ENCODE results near the gene DPF3. TPM values are rescaled to one million over a fixed set of nuclear protein-coding genes. Genes with fewer than 3 reads are reported as not detected.
"Not testable (repeated sequence)": the region's sequence is repeated elsewhere in the genome, so short reads cannot be mapped to it uniquely, and the experiment has no call there.

DPF3 gene
- polyA plus RNA-seq, 2 donors, result 0.16 to 0.37 TPM

GRCh38 chr14:72753879-72754400, 140.0 kb downstream of the DPF3 start:
- no peak overlapping the region for H3K4me3 ChIP-seq (ENCODE audit: low read depth in 1 of 2, low read length in 2 of 2)
- no peaks in the 10 kb centered on the region for H3K27me3 ChIP-seq (ENCODE audit: control insufficient read depth in 1 of 2, insufficient read depth in 2 of 2, low read length in 2 of 2)
- no peaks in the 10 kb centered on the region for H3K4me1 ChIP-seq (ENCODE audit: control insufficient read depth in 2 of 2, insufficient read depth in 2 of 2, low read length in 1 of 2)
- 85 to 93% methylated on average over 6 of the region's 6 CpGs for WGBS, 2 donors
- no peaks in the 10 kb centered on the region for H3K36me3 ChIP-seq (ENCODE audit: control insufficient read depth in 2 of 2, insufficient read depth in 2 of 2, low read length in 1 of 2)
- no peak overlapping the region for H3K27ac ChIP-seq (ENCODE audit: low read depth in 2 of 2, low read length in 1 of 2)
- H3K9me3 ChIP-seq (ENCODE audit: control insufficient read depth in 2 of 2, insufficient read depth in 1 of 2, low read depth in 1 of 2, low read length in 1 of 2), result peaks cover 0 to 7% of the 10 kb centered on the region in 2 donors

- Histone ChIP-seq H3K27me3 (ENCODE audit: control insufficient read depth in 1 of 2, insufficient read depth in 2 of 2, low read length in 2 of 2) (no peaks in the 10 kb centered on the region), H3K36me3 (ENCODE audit: control insufficient read depth in 2 of 2, insufficient read depth in 2 of 2, low read length in 1 of 2) (no peaks in the 10 kb centered on the region), H3K9me3 (ENCODE audit: control insufficient read depth in 2 of 2, insufficient read depth in 1 of 2, low read depth in 1 of 2, low read length in 1 of 2) (peaks cover 0 to 3% of the 10 kb centered on the region in 2 donors), H3K27ac (ENCODE audit: low read depth in 2 of 2, low read length in 1 of 2) (no peak overlapping the region), H3K4me3 (ENCODE audit: low read depth in 1 of 2, low read length in 2 of 2) (no peak overlapping the region), H3K4me1 (ENCODE audit: control insufficient read depth in 2 of 2, insufficient read depth in 2 of 2, low read length in 1 of 2) (no peaks in the 10 kb centered on the region)
- 78 to 85% methylated on average over 8 of the region's 8 CpGs for WGBS, 2 donors
Measured at GRCh38 chr14:72753044-72753710, 140.7 kb downstream of the DPF3 start.

- Histone ChIP-seq H3K27ac (ENCODE audit: low read depth in 2 of 2, low read length in 1 of 2) (no peak overlapping the region), H3K36me3 (ENCODE audit: control insufficient read depth in 2 of 2, insufficient read depth in 2 of 2, low read length in 1 of 2) (no peaks in the 10 kb centered on the region), H3K4me1 (ENCODE audit: control insufficient read depth in 2 of 2, insufficient read depth in 2 of 2, low read length in 1 of 2) (no peaks in the 10 kb centered on the region), H3K27me3 (ENCODE audit: control insufficient read depth in 1 of 2, insufficient read depth in 2 of 2, low read length in 2 of 2) (no peaks in the 10 kb centered on the region), H3K9me3 (ENCODE audit: control insufficient read depth in 2 of 2, insufficient read depth in 1 of 2, low read depth in 1 of 2, low read length in 1 of 2) (peaks cover 0 to 3% of the 10 kb centered on the region in 2 donors), H3K4me3 (ENCODE audit: low read depth in 1 of 2, low read length in 2 of 2) (no peak overlapping the region)
- 94 to 96% methylated on average over 3 of the region's 3 CpGs for WGBS, 2 donors
Measured at GRCh38 chr14:72752034-72752412, 141.9 kb downstream of the DPF3 start.

GRCh38 chr14:72751276-72752033, 142.4 kb downstream of the DPF3 start:
- peaks cover 0 to 3% of the 10 kb centered on the region in 2 donors for H3K9me3 ChIP-seq (ENCODE audit: control insufficient read depth in 2 of 2, insufficient read depth in 1 of 2, low read depth in 1 of 2, low read length in 1 of 2)
- no peaks in the 10 kb centered on the region for H3K27me3 ChIP-seq (ENCODE audit: control insufficient read depth in 1 of 2, insufficient read depth in 2 of 2, low read length in 2 of 2)
- 90 to 93% methylated on average over 9 of the region's 9 CpGs for WGBS, 2 donors
- H3K27ac ChIP-seq (ENCODE audit: low read depth in 2 of 2, low read length in 1 of 2), result no peak overlapping the region
- no peak overlapping the region for H3K4me3 ChIP-seq (ENCODE audit: low read depth in 1 of 2, low read length in 2 of 2)
- H3K4me1 ChIP-seq (ENCODE audit: control insufficient read depth in 2 of 2, insufficient read depth in 2 of 2, low read length in 1 of 2), result no peaks in the 10 kb centered on the region
- no peaks in the 10 kb centered on the region for H3K36me3 ChIP-seq (ENCODE audit: control insufficient read depth in 2 of 2, insufficient read depth in 2 of 2, low read length in 1 of 2)

- WGBS, 2 donors, result 92 to 96% methylated on average over 4 of the region's 4 CpGs
Measured at GRCh38 chr14:72748921-72749320, 145.0 kb downstream of the DPF3 start.

GRCh38 chr14:72747652-72748051, 146.2 kb downstream of the DPF3 start:
- Histone ChIP-seq H3K36me3 (ENCODE audit: control insufficient read depth in 2 of 2, insufficient read depth in 2 of 2, low read length in 1 of 2) (no peaks in the 10 kb centered on the region), H3K4me1 (ENCODE audit: control insufficient read depth in 2 of 2, insufficient read depth in 2 of 2, low read length in 1 of 2) (no peaks in the 10 kb centered on the region), H3K27me3 (ENCODE audit: control insufficient read depth in 1 of 2, insufficient read depth in 2 of 2, low read length in 2 of 2) (no peaks in the 10 kb centered on the region), H3K4me3 (ENCODE audit: low read depth in 1 of 2, low read length in 2 of 2) (no peak overlapping the region), H3K9me3 (ENCODE audit: control insufficient read depth in 2 of 2, insufficient read depth in 1 of 2, low read depth in 1 of 2, low read length in 1 of 2) (no peaks in the 10 kb centered on the region), H3K27ac (ENCODE audit: low read depth in 2 of 2, low read length in 1 of 2) (no peak overlapping the region)
- 71 to 85% methylated on average over 3 of the region's 3 CpGs for WGBS, 2 donors

More at GRCh38 chr14:72748921-72749320, 145.0 kb downstream of the DPF3 start:
- H3K4me3 ChIP-seq (ENCODE audit: low read depth in 1 of 2, low read length in 2 of 2); H3K4me1 ChIP-seq (ENCODE audit: control insufficient read depth in 2 of 2, insufficient read depth in 2 of 2, low read length in 1 of 2); H3K9me3 ChIP-seq (ENCODE audit: control insufficient read depth in 2 of 2, insufficient read depth in 1 of 2, low read depth in 1 of 2, low read length in 1 of 2); H3K36me3 ChIP-seq (ENCODE audit: control insufficient read depth in 2 of 2, insufficient read depth in 2 of 2, low read length in 1 of 2); H3K27ac ChIP-seq (ENCODE audit: low read depth in 2 of 2, low read length in 1 of 2); H3K27me3 ChIP-seq (ENCODE audit: control insufficient read depth in 1 of 2, insufficient read depth in 2 of 2, low read length in 2 of 2): not testable (repeated sequence)

- Histone ChIP-seq H3K27ac (ENCODE audit: low read depth in 2 of 2, low read length in 1 of 2) (no peak overlapping the region), H3K9me3 (ENCODE audit: control insufficient read depth in 2 of 2, insufficient read depth in 1 of 2, low read depth in 1 of 2, low read length in 1 of 2) (no peaks in the 10 kb centered on the region), H3K4me1 (ENCODE audit: control insufficient read depth in 2 of 2, insufficient read depth in 2 of 2, low read length in 1 of 2) (no peaks in the 10 kb centered on the region), H3K36me3 (ENCODE audit: control insufficient read depth in 2 of 2, insufficient read depth in 2 of 2, low read length in 1 of 2) (no peaks in the 10 kb centered on the region), H3K27me3 (ENCODE audit: control insufficient read depth in 1 of 2, insufficient read depth in 2 of 2, low read length in 2 of 2) (no peaks in the 10 kb centered on the region), H3K4me3 (ENCODE audit: low read depth in 1 of 2, low read length in 2 of 2) (no peak overlapping the region)
- 81 to 87% methylated on average over 20 of the region's 20 CpGs for WGBS, 2 donors
Measured at GRCh38 chr14:72745991-72746980, 147.6 kb downstream of the DPF3 start.

- Histone ChIP-seq H3K27ac (ENCODE audit: low read depth in 2 of 2, low read length in 1 of 2) (no peak overlapping the region), H3K4me1 (ENCODE audit: control insufficient read depth in 2 of 2, insufficient read depth in 2 of 2, low read length in 1 of 2) (no peaks in the 10 kb centered on the region)
Measured at GRCh38 chr14:72745546-72745945, 148.4 kb downstream of the DPF3 start.

GRCh38 chr14:72744416-72745120, 149.3 kb downstream of the DPF3 start:
- no peak overlapping the region for H3K4me3 ChIP-seq (ENCODE audit: low read depth in 1 of 2, low read length in 2 of 2)
- no peaks in the 10 kb centered on the region for H3K27me3 ChIP-seq (ENCODE audit: control insufficient read depth in 1 of 2, insufficient read depth in 2 of 2, low read length in 2 of 2)
- WGBS, 2 donors, result 86 to 87% methylated on average over 8 of the region's 8 CpGs
- no peaks in the 10 kb centered on the region for H3K36me3 ChIP-seq (ENCODE audit: control insufficient read depth in 2 of 2, insufficient read depth in 2 of 2, low read length in 1 of 2)
- H3K27ac ChIP-seq (ENCODE audit: low read depth in 2 of 2, low read length in 1 of 2), result no peak overlapping the region
- H3K9me3 ChIP-seq (ENCODE audit: control insufficient read depth in 2 of 2, insufficient read depth in 1 of 2, low read depth in 1 of 2, low read length in 1 of 2), result no peaks in the 10 kb centered on the region
- no peaks in the 10 kb centered on the region for H3K4me1 ChIP-seq (ENCODE audit: control insufficient read depth in 2 of 2, insufficient read depth in 2 of 2, low read length in 1 of 2)

More at GRCh38 chr14:72745546-72745945, 148.4 kb downstream of the DPF3 start:
- H3K4me3 ChIP-seq (ENCODE audit: low read depth in 1 of 2, low read length in 2 of 2), result no peak overlapping the region
- H3K36me3 ChIP-seq (ENCODE audit: control insufficient read depth in 2 of 2, insufficient read depth in 2 of 2, low read length in 1 of 2), result no peaks in the 10 kb centered on the region
- no peaks in the 10 kb centered on the region for H3K27me3 ChIP-seq (ENCODE audit: control insufficient read depth in 1 of 2, insufficient read depth in 2 of 2, low read length in 2 of 2)
- no peaks in the 10 kb centered on the region for H3K9me3 ChIP-seq (ENCODE audit: control insufficient read depth in 2 of 2, insufficient read depth in 1 of 2, low read depth in 1 of 2, low read length in 1 of 2)
- WGBS, 2 donors, result 70 to 79% methylated on average over 5 of the region's 5 CpGs
